ENCODE data around the gene TEAD1. TPM values are rescaled to one million over a fixed set of nuclear protein-coding genes. Genes with fewer than 3 reads are reported as not detected.
A peak's percentile ranks its signal among the peaks of the same experiment; 100 is the strongest.

The TEAD1 gene
- polyA plus RNA-seq, 1 donor (not counting 4 experiments of a cell fraction or from before 2014, with no cell fraction given), result 32.7 TPM

GRCh38 chr11:12693479-12694182 is 19.4 kb downstream of the TEAD1 start:
- DNase-seq (ENCODE audit: low read depth, low spot score) (peak; percentile 85), FAIRE-seq (peak; percentile 89)
- Histone ChIP-seq H3K9me1 (ENCODE audit: control insufficient read depth, extremely low read depth, insufficient read depth, low read length) (no peaks in the 10 kb centered on the region), H3K27ac (ENCODE audit: control insufficient read depth, insufficient read depth, low read length) (peak overlapping the region; percentile 98), H3K79me2 (ENCODE audit: control insufficient read depth, insufficient read depth, low read length) (peaks cover 86% of the 10 kb centered on the region), H2AFZ (ENCODE audit: control insufficient read depth, low read length) (peak overlapping the region; percentile 47), H3K27me3 (ENCODE audit: control insufficient read depth, extremely low read depth, insufficient read depth, low read length) (no peaks in the 10 kb centered on the region), H4K20me1 (ENCODE audit: control insufficient read depth, extremely low read depth, insufficient read depth, low read length) (no peaks in the 10 kb centered on the region), H3K4me1 (ENCODE audit: control insufficient read depth, extremely low read depth, insufficient read depth, low read length) (peaks cover 83% of the 10 kb centered on the region), H3K4me3 (ENCODE audit: control insufficient read depth in 2 of 3, extremely low read depth in 1 of 3, insufficient read depth in 2 of 3, low read depth in 1 of 3, low read length in 3 of 3) (peak overlapping the region; percentile 9 to 65 (median 55)), H3K9ac (ENCODE audit: control insufficient read depth, extremely low read depth, insufficient read depth, low read length) (peak overlapping the region; percentile 90), H3K4me2 (ENCODE audit: control insufficient read depth, extremely low read depth, insufficient read depth, low read depth, low read length) (peak overlapping the region; percentile 84), H3K36me3 (ENCODE audit: control insufficient read depth in 2 of 2, extremely low read depth in 1 of 2, insufficient read depth in 2 of 2, low read length in 2 of 2) (peaks cover 1 to 11% of the 10 kb centered on the region in 2 experiments), H3K9me3 (ENCODE audit: control insufficient read depth, low read depth, low read length) (no peaks in the 10 kb centered on the region)
- dilution Hi-C loops (cut with MboI; ENCODE audit: extremely low pct_ligation_motif_present, low sequenced_read_pairs), result no loop called here
- TF ChIP-seq EZH2 (IDR thresholded peaks at IDR 0.05; ENCODE audit: low read length) (no peak), CTCF (optimal IDR thresholded peaks at IDR 0.05 in 1 of 3, IDR thresholded peaks at IDR 0.05 in 1 of 3, conservative IDR thresholded peaks at IDR 0.05 in 1 of 3; ENCODE audit: extremely low read depth in 1 of 3, insufficient read depth in 2 of 3, low read length in 3 of 3) (no peak)

- dilution Hi-C loops (cut with MboI; ENCODE audit: extremely low pct_ligation_motif_present, low sequenced_read_pairs), result no loop called here
- no peaks in the 10 kb centered on the region for H3K9me1 ChIP-seq (ENCODE audit: control insufficient read depth, extremely low read depth, insufficient read depth, low read length)
- no peak for FAIRE-seq
- no peak for TF ChIP-seq CTCF (optimal IDR thresholded peaks at IDR 0.05 in 1 of 3, IDR thresholded peaks at IDR 0.05 in 1 of 3, conservative IDR thresholded peaks at IDR 0.05 in 1 of 3; ENCODE audit: extremely low read depth in 1 of 3, insufficient read depth in 2 of 3, low read length in 3 of 3)
- no peak for TF ChIP-seq EZH2 (IDR thresholded peaks at IDR 0.05; ENCODE audit: low read length)
- H3K27me3 ChIP-seq (ENCODE audit: control insufficient read depth, extremely low read depth, insufficient read depth, low read length), result no peaks in the 10 kb centered on the region
- H3K36me3 ChIP-seq (ENCODE audit: control insufficient read depth in 2 of 2, extremely low read depth in 1 of 2, insufficient read depth in 2 of 2, low read length in 2 of 2), result peaks cover 1 to 11% of the 10 kb centered on the region in 2 experiments
- DNase-seq (ENCODE audit: low read depth, low spot score), result no peak
- peak overlapping the region; percentile 9 to 65 (median 55) for H3K4me3 ChIP-seq (ENCODE audit: control insufficient read depth in 2 of 3, extremely low read depth in 1 of 3, insufficient read depth in 2 of 3, low read depth in 1 of 3, low read length in 3 of 3)
- H3K4me1 ChIP-seq (ENCODE audit: control insufficient read depth, extremely low read depth, insufficient read depth, low read length), result peaks cover 79% of the 10 kb centered on the region
- H3K79me2 ChIP-seq (ENCODE audit: control insufficient read depth, insufficient read depth, low read length), result peaks cover 86% of the 10 kb centered on the region
- H3K27ac ChIP-seq (ENCODE audit: control insufficient read depth, insufficient read depth, low read length), result peak overlapping the region; percentile 98
- peak overlapping the region; percentile 84 for H3K4me2 ChIP-seq (ENCODE audit: control insufficient read depth, extremely low read depth, insufficient read depth, low read depth, low read length)
- no peaks in the 10 kb centered on the region for H4K20me1 ChIP-seq (ENCODE audit: control insufficient read depth, extremely low read depth, insufficient read depth, low read length)
- H3K9ac ChIP-seq (ENCODE audit: control insufficient read depth, extremely low read depth, insufficient read depth, low read length), result peak overlapping the region; percentile 90
- H2AFZ ChIP-seq (ENCODE audit: control insufficient read depth, low read length), result peak overlapping the region; percentile 47
- H3K9me3 ChIP-seq (ENCODE audit: control insufficient read depth, low read depth, low read length), result no peaks in the 10 kb centered on the region
Observed at GRCh38 chr11:12694183-12694531, 19.9 kb downstream of the TEAD1 start.
